Stimulated activated CD8-positive, alpha-beta memory T cell treated with anti-CD3 and anti-CD28 coated beads, Interleukin-4, amount 100 ng/mL, for 24 hours (primary cell): ENCODE data around the gene ACSM2B.
"Not testable (repeated sequence)": the region's sequence is repeated elsewhere in the genome, so short reads cannot be mapped to it uniquely, and the experiment has no call there.

ENCODE experiments used
- DNase-seq: peaks from one replicate; pipeline ENCODE4 v3.0.0-alpha.2; 2020; ENCODE audit warnings: low read depth

The ACSM2B gene

GRCh38 chr16:20595068-20595467 is 18.9 kb upstream of the ACSM2B start:
- DNase-seq: not testable (repeated sequence)

GRCh38 chr16:20592780-20593179 is 16.6 kb upstream of the ACSM2B start:
- DNase-seq: not testable (repeated sequence)

- DNase-seq: not testable (repeated sequence)
Measured at GRCh38 chr16:20589486-20589885, 13.3 kb upstream of the ACSM2B start.

DNA sequence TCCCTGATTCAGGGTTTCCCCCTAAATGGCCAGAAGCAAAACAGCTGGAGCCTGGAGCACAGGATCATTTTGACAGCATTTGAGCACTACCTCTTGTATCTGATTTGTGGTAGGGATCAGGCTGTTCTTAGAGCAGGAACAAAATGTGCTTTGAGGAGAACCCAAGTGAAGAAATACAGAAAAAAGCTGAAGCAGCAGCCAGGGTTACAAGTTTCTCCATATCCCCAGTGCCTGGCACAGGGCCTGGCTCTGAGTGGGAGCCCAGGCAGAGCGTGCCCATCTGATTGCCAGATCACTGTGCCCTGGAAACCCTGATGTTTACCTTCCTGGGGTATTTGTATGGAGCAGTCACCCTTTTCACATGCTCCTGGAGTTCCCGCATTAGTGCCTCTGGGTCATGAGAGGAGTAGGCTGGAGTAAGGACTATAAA is 11.5 kb upstream of the ACSM2B start:
- not testable (repeated sequence) for DNase-seq

DNA sequence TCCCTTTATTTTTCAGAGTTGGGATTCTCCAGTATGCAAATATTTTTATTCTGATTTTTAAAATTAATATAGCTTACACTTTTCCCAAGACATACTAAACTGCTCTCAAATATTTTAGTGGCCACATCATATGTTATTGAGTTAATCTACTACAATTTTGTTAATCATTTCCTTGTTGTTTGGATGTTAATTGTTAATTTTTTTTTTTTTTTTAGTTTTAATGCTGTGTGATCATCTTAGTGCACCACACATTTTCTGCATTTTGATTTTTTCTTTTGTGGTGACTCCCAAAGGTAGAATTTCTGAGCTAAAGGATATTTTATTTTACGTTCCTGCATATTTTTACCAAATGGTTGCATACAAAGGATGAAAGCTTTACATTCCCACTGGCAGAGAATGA is 10.5 kb upstream of the ACSM2B start:
- not testable (repeated sequence) for DNase-seq

- not testable (repeated sequence) for DNase-seq
Measured at GRCh38 chr16:20586112-20586511, 9.9 kb upstream of the ACSM2B start.

DNA sequence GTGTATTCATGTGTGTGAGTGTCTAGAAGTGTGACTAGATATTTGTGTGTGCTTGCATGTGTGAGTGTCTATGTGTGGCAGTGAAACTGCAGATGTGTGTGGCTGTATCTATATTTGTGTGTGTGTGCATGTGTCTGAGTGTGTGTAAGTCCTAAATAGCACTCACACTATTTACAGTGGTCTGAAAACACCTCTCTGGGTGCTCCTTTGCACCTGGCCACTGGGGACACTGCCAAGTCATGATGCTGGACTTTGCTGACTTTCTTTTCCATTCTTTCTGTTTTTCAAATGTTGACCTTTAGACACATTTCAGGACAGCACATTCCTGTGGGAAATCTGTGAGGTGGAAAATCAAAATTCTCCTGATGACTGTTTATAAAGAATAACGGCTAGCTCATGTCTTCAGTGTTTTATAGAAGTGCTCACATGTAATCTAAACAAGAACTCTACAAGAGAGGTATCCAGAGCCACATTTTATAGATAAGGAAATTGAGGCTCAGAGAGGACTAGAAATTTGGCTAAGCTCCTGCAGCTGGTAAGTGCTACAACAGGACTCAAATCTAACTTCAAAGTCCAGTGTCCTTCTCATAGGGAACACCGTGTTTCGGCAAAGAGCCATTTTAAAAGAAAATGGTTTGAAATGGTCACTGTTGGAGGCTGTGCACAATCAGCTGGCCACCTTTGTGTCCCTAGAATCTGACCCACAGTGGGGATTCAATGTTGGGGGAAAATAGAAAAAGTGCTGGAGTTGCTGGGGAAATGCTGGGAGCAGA is 4.5 kb upstream of the ACSM2B start:
- not testable (repeated sequence) for DNase-seq

GRCh38 chr16:20578091-20578490 is 1.9 kb upstream of the ACSM2B start:
- not testable (repeated sequence) for DNase-seq

DNA sequence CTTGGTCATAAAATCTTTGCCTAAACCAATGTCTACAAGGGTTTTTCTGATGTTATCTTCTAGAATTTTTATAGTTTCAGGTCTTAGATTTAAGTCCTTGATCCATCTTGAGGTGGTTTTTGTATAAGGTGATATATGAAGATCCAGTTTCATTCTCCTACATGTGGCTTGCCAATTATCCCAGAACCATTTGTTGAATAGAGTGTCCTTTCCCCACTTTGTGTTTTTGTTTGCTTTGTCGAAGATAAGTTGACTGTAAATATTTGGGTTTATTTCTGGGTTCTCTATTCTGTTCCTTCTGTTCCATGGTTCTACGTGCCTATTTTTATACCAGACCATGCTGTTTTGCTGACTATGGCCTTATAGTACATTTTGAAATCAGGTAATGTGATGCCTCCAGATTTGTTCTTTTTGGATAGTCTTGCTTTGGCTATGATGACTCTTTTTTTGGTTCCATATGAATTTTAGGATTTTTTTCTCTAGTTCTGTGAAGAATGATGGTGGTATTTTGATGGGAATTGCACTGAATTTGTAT is 7.0 kb downstream of the ACSM2B start:
- DNase-seq: not testable (repeated sequence)

DNA sequence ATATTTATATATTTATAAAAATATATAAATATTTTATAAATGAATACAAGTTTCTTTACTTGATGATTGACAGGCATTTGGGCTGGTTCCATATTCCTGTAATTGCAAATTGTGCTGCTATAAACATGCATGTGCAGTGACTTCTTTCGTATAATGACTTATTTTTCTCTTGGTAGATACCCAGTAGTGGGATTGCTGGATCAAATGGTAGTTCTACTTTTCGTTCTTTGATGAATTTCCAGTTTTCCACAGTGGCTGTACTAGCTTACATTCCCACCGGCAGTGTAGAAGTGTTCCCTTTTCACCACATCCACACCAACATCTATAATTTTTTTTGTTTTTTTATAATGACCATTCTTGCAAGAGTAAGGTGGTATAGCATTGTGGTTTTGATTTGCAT is 7.8 kb downstream of the ACSM2B start:
- DNase-seq: no peak

GRCh38 chr16:20566864-20567263 is 9.3 kb downstream of the ACSM2B start:
- no peak for DNase-seq

GRCh38 chr16:20565334-20565733 is 10.8 kb downstream of the ACSM2B start:
- DNase-seq: not testable (repeated sequence)

DNA sequence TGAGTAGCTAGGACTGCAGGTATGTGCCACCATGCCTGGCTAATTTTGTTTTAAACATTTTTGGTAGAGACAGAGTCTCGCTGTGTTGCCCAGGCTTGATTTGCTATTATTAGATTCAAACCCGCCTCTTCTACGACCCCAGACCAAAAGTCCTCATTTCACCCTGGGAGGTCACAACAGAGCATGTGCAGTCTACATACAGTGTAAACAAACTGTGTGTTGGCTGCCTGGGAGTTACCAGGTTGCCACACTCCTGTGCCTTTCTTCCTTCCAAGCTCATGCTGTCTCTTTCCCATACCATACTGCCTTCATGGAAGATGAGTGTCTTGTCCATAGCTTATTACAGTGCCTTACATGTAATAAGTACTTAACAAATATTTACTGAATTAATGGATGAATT is 11.9 kb downstream of the ACSM2B start:
- not testable (repeated sequence) for DNase-seq

DNA sequence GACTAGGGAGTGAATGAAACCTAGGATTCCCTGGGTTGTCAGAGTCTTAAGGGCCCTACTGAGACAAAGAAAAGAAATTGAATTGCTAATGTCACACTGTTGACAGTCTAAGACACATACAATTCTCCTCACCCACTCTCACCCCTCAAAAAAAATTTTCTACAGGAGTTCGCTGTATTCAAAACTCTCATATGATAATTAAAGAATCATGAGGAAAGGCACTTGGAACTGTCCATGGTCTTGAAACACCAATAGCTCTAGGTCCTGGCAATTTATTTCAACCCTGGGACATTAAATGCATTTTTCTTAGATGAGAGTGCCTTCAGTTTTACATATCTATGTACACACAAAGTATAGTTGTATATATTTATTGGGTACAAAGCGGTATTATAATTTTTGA is 20.5 kb downstream of the ACSM2B start:
- DNase-seq: not testable (repeated sequence)

DNA sequence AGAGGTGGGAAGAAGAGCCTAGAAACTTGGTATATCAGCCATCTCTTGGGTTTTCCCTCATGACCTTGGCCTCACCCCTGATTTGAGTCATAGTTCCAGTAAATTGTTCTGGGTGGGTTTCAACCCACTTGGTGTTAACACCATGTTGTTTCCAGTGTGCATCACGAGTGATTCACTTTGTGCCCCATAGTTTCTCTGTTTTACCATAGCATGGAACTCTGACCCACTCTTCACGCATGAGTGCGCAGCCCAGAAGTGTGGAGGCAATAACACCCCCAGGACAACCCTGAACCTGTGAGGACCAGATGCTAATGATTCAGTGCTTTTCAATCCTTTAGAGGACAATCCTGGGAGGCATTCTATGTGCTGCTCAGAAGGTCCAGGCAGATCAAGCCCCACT is 21.5 kb downstream of the ACSM2B start:
- DNase-seq: not testable (repeated sequence)

GRCh38 chr16:20553493-20553892 is 22.7 kb downstream of the ACSM2B start:
- not testable (repeated sequence) for DNase-seq

DNA sequence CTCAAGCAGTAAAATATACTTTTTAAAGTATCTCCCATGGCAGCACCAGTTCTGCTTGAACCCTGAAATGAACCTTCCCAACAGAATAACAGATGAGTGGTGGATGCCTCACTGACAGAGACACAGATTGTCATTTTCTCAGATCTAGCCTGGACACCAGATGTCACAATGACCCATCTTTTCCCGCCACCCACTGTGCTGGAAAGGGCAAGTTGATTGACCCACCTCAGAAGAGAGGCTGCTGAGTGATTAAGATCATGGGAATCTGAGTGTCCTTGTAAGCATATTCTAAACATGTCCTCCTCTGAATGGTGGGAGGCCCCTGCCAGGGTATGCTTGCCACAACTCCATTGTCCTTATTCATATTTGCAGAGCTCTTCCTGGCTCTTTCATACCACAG is 29.2 kb downstream of the ACSM2B start:
- DNase-seq: not testable (repeated sequence)

DNA sequence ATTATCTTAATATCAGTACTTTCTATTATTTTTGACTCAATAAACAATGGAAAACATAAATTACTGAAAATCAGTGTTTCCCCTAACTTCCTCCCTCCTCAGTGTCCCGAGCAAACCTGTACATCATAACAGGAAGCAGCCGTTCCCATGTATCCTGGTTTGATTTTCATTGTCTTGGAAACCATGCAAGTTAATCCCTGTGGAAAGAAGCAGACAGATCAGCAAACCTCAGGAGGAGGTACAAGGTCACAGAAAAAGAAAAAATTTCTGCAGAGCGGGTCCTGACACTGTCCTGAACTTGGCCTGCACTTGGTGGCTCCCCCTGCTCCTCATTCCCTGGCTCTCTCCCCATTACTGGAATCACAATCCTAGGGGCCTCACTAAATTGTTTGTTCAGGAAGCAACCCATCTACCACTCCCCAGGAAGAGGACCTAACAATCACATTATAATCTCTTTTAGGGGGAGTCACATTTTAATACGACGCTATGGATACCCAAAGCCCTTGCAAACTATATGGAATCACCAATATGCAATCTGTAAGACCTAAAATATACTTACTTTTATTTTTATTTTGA is 29.8 kb downstream of the ACSM2B start:
- not testable (repeated sequence) for DNase-seq

GRCh38 chr16:20540603-20541316 is 35.4 kb downstream of the ACSM2B start:
- DNase-seq: not testable (repeated sequence)

DNA sequence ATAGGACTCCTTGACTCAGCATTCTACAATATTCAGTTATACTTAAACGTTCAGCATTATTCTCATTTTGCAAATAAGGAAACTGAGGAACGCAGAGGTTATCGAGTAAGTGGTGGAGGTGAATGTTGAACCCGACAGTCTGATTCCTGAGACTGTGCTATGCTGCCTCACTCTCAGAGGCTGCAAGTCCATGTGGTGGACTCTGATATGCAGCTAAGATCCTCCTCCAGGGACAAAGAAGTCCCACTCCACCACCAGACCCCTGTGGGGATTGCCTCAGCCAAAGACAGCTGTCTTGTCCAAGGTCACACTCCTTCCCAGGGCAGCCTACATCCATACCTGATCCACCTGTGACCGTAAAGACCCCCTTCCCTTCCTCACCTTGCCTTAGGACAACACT is 37.5 kb downstream of the ACSM2B start:
- no peak for DNase-seq

DNA sequence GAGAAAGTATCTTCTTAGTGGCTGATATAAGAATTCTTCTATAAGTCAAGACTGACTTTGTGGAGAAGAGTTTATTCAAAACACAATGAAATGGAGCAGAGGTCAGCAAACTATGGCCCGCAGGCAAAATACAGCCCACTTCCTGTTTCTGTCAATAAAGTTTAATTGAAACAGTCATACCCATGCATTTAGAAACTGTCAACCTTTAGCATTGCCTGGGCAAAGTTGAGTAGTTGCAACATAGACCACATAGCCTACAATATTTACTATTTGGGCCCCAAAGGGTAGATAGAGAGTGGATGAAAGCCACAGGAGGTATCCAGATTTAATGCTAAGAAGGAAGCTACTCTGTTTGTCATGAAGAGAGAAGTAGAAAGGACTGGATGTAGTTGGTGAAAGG is 38.0 kb downstream of the ACSM2B start:
- DNase-seq: no peak

DNA sequence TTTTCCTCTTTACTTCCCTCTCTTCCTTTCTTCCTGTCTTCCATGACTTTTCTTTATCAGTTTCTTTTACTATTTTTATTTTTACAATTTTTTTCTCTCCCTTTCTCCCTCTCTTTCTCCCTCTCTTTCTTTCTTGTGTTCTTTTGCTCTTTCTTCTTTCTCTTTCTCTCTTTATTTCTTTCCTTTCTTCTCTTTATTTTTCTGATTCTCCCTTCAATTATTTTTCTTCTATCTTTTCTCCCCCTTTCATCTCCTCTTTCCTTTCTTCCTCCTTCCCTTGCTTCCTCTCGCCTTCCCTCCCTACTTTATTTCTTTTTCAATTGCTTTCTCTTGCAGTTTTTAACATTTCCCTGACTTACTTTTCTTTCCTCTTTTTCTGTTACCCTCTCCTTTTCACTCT is 39.5 kb downstream of the ACSM2B start:
- DNase-seq: not testable (repeated sequence)
